Measurements from ENCODE around the gene DESI1.
"Not testable (repeated sequence)": the region's sequence is repeated elsewhere in the genome, so short reads cannot be mapped to it uniquely, and the experiment has no call there.

The DESI1 gene

GRCh38 chr22:41565403-41566054 is 55.3 kb downstream of the DESI1 start:
- FAIRE-seq, result peak; percentile 62
- TF ChIP-seq POLR2A (IDR thresholded peaks at IDR 0.05; ENCODE audit: low read depth, low read length), result no peak
- peak; percentile 61 for DNase-seq (ENCODE audit: insufficient read length, low spot score)

GRCh38 chr22:41564563-41564962 is 56.3 kb downstream of the DESI1 start:
- DNase-seq (ENCODE audit: insufficient read length, low spot score) (peak; percentile 22), FAIRE-seq (no peak)

GRCh38 chr22:41563051-41563711 is 57.7 kb downstream of the DESI1 start:
- FAIRE-seq, result no peak
- TF ChIP-seq POLR2A (IDR thresholded peaks at IDR 0.05; ENCODE audit: low read depth, low read length), result no peak

More at GRCh38 chr22:41564563-41564962, 56.3 kb downstream of the DESI1 start:
- no peak for TF ChIP-seq POLR2A (IDR thresholded peaks at IDR 0.05; ENCODE audit: low read depth, low read length)

GRCh38 chr22:41562461-41562860 is 58.4 kb downstream of the DESI1 start:
- no peak for FAIRE-seq
- no peak for DNase-seq (ENCODE audit: insufficient read length, low spot score)
- no peak for TF ChIP-seq POLR2A (IDR thresholded peaks at IDR 0.05; ENCODE audit: low read depth, low read length)

More at GRCh38 chr22:41563051-41563711, 57.7 kb downstream of the DESI1 start:
- peak; percentile 52 for DNase-seq (ENCODE audit: insufficient read length, low spot score)

GRCh38 chr22:41561788-41562187 is 59.1 kb downstream of the DESI1 start:
- no peak for TF ChIP-seq POLR2A (IDR thresholded peaks at IDR 0.05; ENCODE audit: low read depth, low read length)
- DNase-seq (ENCODE audit: insufficient read length, low spot score), result no peak
- no peak for FAIRE-seq

- FAIRE-seq (no peak), DNase-seq (ENCODE audit: insufficient read length, low spot score) (no peak)
- no peak for TF ChIP-seq POLR2A (IDR thresholded peaks at IDR 0.05; ENCODE audit: low read depth, low read length)
These were observed 59.5 kb downstream of the DESI1 start for GRCh38 chr22:41561335-41561734.

GRCh38 chr22:41560095-41560471 is 60.8 kb downstream of the DESI1 start:
- no peak for TF ChIP-seq POLR2A (IDR thresholded peaks at IDR 0.05; ENCODE audit: low read depth, low read length)
- DNase-seq (ENCODE audit: insufficient read length, low spot score), result no peak
- FAIRE-seq, result no peak

GRCh38 chr22:41558241-41558630 is 62.6 kb downstream of the DESI1 start:
- FAIRE-seq; DNase-seq (ENCODE audit: insufficient read length, low spot score): not testable (repeated sequence)

- no peak for TF ChIP-seq POLR2A (IDR thresholded peaks at IDR 0.05; ENCODE audit: low read depth, low read length)
- FAIRE-seq (no peak), DNase-seq (ENCODE audit: insufficient read length, low spot score) (no peak)
These were observed 63.2 kb downstream of the DESI1 start for GRCh38 chr22:41557401-41558240.

GRCh38 chr22:41556561-41556960 is 64.3 kb downstream of the DESI1 start:
- no peak for TF ChIP-seq POLR2A (IDR thresholded peaks at IDR 0.05; ENCODE audit: low read depth, low read length)
- no peak for DNase-seq (ENCODE audit: insufficient read length, low spot score)
- no peak for FAIRE-seq

GRCh38 chr22:41555325-41555982 is 65.4 kb downstream of the DESI1 start:
- FAIRE-seq (no peak), DNase-seq (ENCODE audit: insufficient read length, low spot score) (no peak)
- no peak for TF ChIP-seq POLR2A (IDR thresholded peaks at IDR 0.05; ENCODE audit: low read depth, low read length)

- no peak for TF ChIP-seq POLR2A (IDR thresholded peaks at IDR 0.05; ENCODE audit: low read depth, low read length)
- DNase-seq (ENCODE audit: insufficient read length, low spot score) (no peak), FAIRE-seq (no peak)
These were observed 68.8 kb downstream of the DESI1 start for GRCh38 chr22:41551877-41552582.

- DNase-seq (ENCODE audit: insufficient read length, low spot score), result no peak
- no peak for TF ChIP-seq POLR2A (IDR thresholded peaks at IDR 0.05; ENCODE audit: low read depth, low read length)
- no peak for FAIRE-seq
These were observed 69.8 kb downstream of the DESI1 start for GRCh38 chr22:41550952-41551491.
